OCI-LY7 (cell line): ENCODE measurements around the gene PKP1. TPM values are rescaled to one million over a fixed set of nuclear protein-coding genes. Genes with fewer than 3 reads are reported as not detected.

ENCODE experiments used
- BruUV-seq: library from RNA; stranded (reverse); fragments of 400-500 nt; replicated peaks from 2 replicates; lab custom pipeline; 2021; lab: Mats Ljungman, UMichigan
- CTCF ChIA-PET: fragments of 300-600 bp; sonication (Branson Sonifier 250); formaldehyde crosslinking; loops from one replicate; lab custom pipeline; 2022; ENCODE audit warnings: antibody characterized with exemption; ENCODE audit not compliant: unreplicated experiment; lab: Charles Lee
- POLR2A ChIA-PET: fragments of 300-600 bp; sonication (Branson Sonifier 250); formaldehyde crosslinking; loops from one replicate; lab custom pipeline; 2022; ENCODE audit warnings: antibody characterized with exemption; lab: Charles Lee
- DNase-seq: peaks from one replicate; pipeline ENCODE4 v3.0.0-alpha.2; 2015; ENCODE audit warnings: low spot score
- H2AFZ ChIP-seq: fragments of 200-600 bp; sonication (generic), shearing (Covaris generic); 2 replicates; pipeline ENCODE4 v1.6.1; 2014; ENCODE audit warnings: mild to moderate bottlenecking, antibody characterized with exemption, low read length, moderate library complexity
- H3K27ac ChIP-seq: fragments of 200-600 bp; sonication (generic); 2 replicates; pipeline ENCODE4 v1.5.1; 2014; ENCODE audit warnings: mixed run types, low read depth, mild to moderate bottlenecking, moderate library complexity, low read length, inconsistent platforms; ENCODE audit not compliant: poor library complexity, severe bottlenecking
- H3K36me3 ChIP-seq: fragments of 200-600 bp; sonication (generic); 2 replicates; pipeline ENCODE4 v1.6.1; 2014; ENCODE audit warnings: mild to moderate bottlenecking, antibody characterized with exemption, low read length, moderate library complexity, mixed read lengths; ENCODE audit not compliant: insufficient read depth
- H3K4me1 ChIP-seq: fragments of 200-600 bp; sonication (generic); 2 replicates; pipeline ENCODE4 v1.5.1; 2014; ENCODE audit warnings: mild to moderate bottlenecking, low read length; ENCODE audit not compliant: insufficient read depth, poor library complexity, severe bottlenecking
- H3K4me2 ChIP-seq: fragments of 200-600 bp; sonication (generic); 2 replicates; pipeline ENCODE4 v1.6.1; 2014; ENCODE audit warnings: mild to moderate bottlenecking, low read length
- H3K4me3 ChIP-seq: fragments of 200-600 bp; sonication (generic); 2 replicates; pipeline ENCODE4 v1.5.1; 2014; ENCODE audit warnings: mild to moderate bottlenecking, low read depth, low read length; ENCODE audit not compliant: poor library complexity, severe bottlenecking
- H3K79me2 ChIP-seq: fragments of 200-600 bp; sonication (generic); 2 replicates; pipeline ENCODE4 v1.6.1; 2016; ENCODE audit warnings: low read depth, mild to moderate bottlenecking, low read length, moderate library complexity, mixed read lengths; ENCODE audit not compliant: insufficient read depth
- H3K9me2 ChIP-seq: fragments of 200-600 bp; sonication (generic); 2 replicates; pipeline ENCODE4 v1.6.1; 2016; ENCODE audit warnings: mild to moderate bottlenecking, low read length, mixed read lengths; ENCODE audit not compliant: insufficient read depth
- H3K9me3 ChIP-seq: fragments of 200-600 bp; sonication (generic); 2 replicates; pipeline ENCODE4 v1.6.1; 2014; ENCODE audit warnings: mild to moderate bottlenecking, mixed run types, low read length, mixed read lengths
- H4K20me1 ChIP-seq: fragments of 200-600 bp; sonication (generic); 2 replicates; pipeline ENCODE4 v1.6.1; 2014; ENCODE audit warnings: mild to moderate bottlenecking, antibody characterized with exemption, low read length, moderate library complexity, mixed read lengths; ENCODE audit not compliant: insufficient read depth
- CTCF ChIP-seq: fragments of 200-600 bp; sonication (generic); conservative IDR thresholded peaks from 2 replicates; pipeline ENCODE4 v1.5.1; 2014; ENCODE audit warnings: mild to moderate bottlenecking, antibody characterized with exemption, low read length, moderate library complexity, mixed read lengths
- EZH2phosphoT487 ChIP-seq: fragments of 200-600 bp; sonication (generic); IDR thresholded peaks from 2 replicates; pipeline ENCODE4 v1.6.1; 2018; ENCODE audit warnings: low read depth, borderline replicate concordance, mild to moderate bottlenecking, mixed run types, antibody characterized with exemption, low read length, moderate library complexity, mixed read lengths
- intact Hi-C: fragments of 100-400 bp; cut with micrococcal nuclease; formaldehyde crosslinking; loops from one replicate; pipeline ENCODE4 v1.10.0; 2022; ENCODE audit not compliant: unreplicated experiment
- total RNA-seq, 2 experiments: library from RNA; depleted of rRNA in 1 of 2; stranded (reverse); fragments of >200 nt in 1 of 2; shearing (Covaris generic) in 1 of 2; gene quantifications; 2 replicates each; pipeline ENCODE4 v1.2.3, GENCODE V29; 2014 to 2022

Gene PKP1
- total RNA-seq, 2 experiments from 2014 or later, result not detected

GRCh38 chr1:201332021-201332420 lies 48.7 kb downstream of the PKP1 start:
- no peaks in the 10 kb centered on the region for H4K20me1 ChIP-seq
- no peaks in the 10 kb centered on the region for H3K4me1 ChIP-seq
- H3K9me2 ChIP-seq, result no peaks in the 10 kb centered on the region
- H3K79me2 ChIP-seq, result no peaks in the 10 kb centered on the region
- no peaks in the 10 kb centered on the region for H3K9me3 ChIP-seq
- CTCF ChIA-PET, result no interaction called here
- H3K27ac ChIP-seq, result no peak overlapping the region
- DNase-seq, result no peak
- H2AFZ ChIP-seq, result no peak overlapping the region
- TF ChIP-seq CTCF (no peak), EZH2phosphoT487 (no peak)
- no peak overlapping the region for H3K4me2 ChIP-seq
- POLR2A ChIA-PET, result no interaction called here
- BruUV-seq, result no TSS peak
- intact Hi-C loops, result no loop called here
- no peaks in the 10 kb centered on the region for H3K36me3 ChIP-seq
- H3K4me3 ChIP-seq, result no peak overlapping the region

- no peaks in the 10 kb centered on the region for H3K36me3 ChIP-seq
- no peak overlapping the region for H2AFZ ChIP-seq
- no peaks in the 10 kb centered on the region for H3K79me2 ChIP-seq
- H3K9me2 ChIP-seq, result no peaks in the 10 kb centered on the region
- no TSS peak for BruUV-seq
- ChIA-PET CTCF (no interaction called here), POLR2A (no interaction called here)
- no peak overlapping the region for H3K4me3 ChIP-seq
- no peak overlapping the region for H3K27ac ChIP-seq
- no peak for DNase-seq
- intact Hi-C loops, result no loop called here
- no peak for TF ChIP-seq EZH2phosphoT487
- no peak for TF ChIP-seq CTCF
- H3K4me2 ChIP-seq, result no peak overlapping the region
- no peaks in the 10 kb centered on the region for H4K20me1 ChIP-seq
- no peaks in the 10 kb centered on the region for H3K9me3 ChIP-seq
- H3K4me1 ChIP-seq, result no peaks in the 10 kb centered on the region
Observed at GRCh38 chr1:201332616-201333335, 49.5 kb downstream of the PKP1 start.

GRCh38 chr1:201334325-201335173 lies 51.2 kb downstream of the PKP1 start:
- BruUV-seq, result no TSS peak
- H4K20me1 ChIP-seq, result no peaks in the 10 kb centered on the region
- POLR2A ChIA-PET, result no interaction called here

More at GRCh38 chr1:201334325-201335173, 51.2 kb downstream of the PKP1 start:
- CTCF ChIA-PET, result no interaction called here
- no peaks in the 10 kb centered on the region for H3K79me2 ChIP-seq
- no peaks in the 10 kb centered on the region for H3K9me3 ChIP-seq
- H3K4me1 ChIP-seq, result no peaks in the 10 kb centered on the region
- H3K36me3 ChIP-seq, result no peaks in the 10 kb centered on the region
- no peak overlapping the region for H3K4me3 ChIP-seq
- TF ChIP-seq EZH2phosphoT487, result no peak
- TF ChIP-seq CTCF, result no peak
- intact Hi-C loops, result no loop called here
- DNase-seq, result no peak
- no peak overlapping the region for H3K4me2 ChIP-seq
- no peak overlapping the region for H3K27ac ChIP-seq
- no peak overlapping the region for H2AFZ ChIP-seq
- H3K9me2 ChIP-seq, result no peaks in the 10 kb centered on the region
